Left lung (tissue), 10 donors: ENCODE data around the gene AXIN1. TPM values are rescaled to one million over a fixed set of nuclear protein-coding genes. Genes with fewer than 3 reads are reported as not detected.

Experiments
- ATAC-seq: fragments of 200-7000 bp; cut with Tn5 transposase; one replicate; pipeline ENCODE4 v1.9.1; 2020; ENCODE audit warnings: moderate library complexity
- DNase-seq, 4 donors: peaks; one replicate each; pipeline ENCODE4 v3.0.0-alpha.2; 2013 to 2020
- H3K27ac ChIP-seq, 2 donors: fragments of 200-600 bp; sonication (generic) in 1 of 2; one replicate each; pipeline versions ENCODE4 v1.5.0 to v1.8.0; 2020 to 2021
- H3K27me3 ChIP-seq, 2 donors: fragments of 200-600 bp; sonication (generic) in 1 of 2; one replicate each; pipeline versions ENCODE4 v1.5.0 to v1.8.0; 2020 to 2021
- H3K36me3 ChIP-seq, 2 donors: fragments of 200-600 bp; sonication (generic) in 1 of 2; one replicate each; pipeline versions ENCODE4 v1.5.0 to v1.8.0; 2020 to 2021
- H3K4me1 ChIP-seq, 2 donors: fragments of 200-600 bp; one replicate each; pipeline ENCODE4 v1.8.0; 2021
- H3K4me3 ChIP-seq, 2 donors: fragments of 200-600 bp; sonication (generic) in 1 of 2; one replicate each; pipeline versions ENCODE4 v1.5.0 to v1.8.0; 2020 to 2021; ENCODE audit warnings: mild to moderate bottlenecking in 1 of 2
- H3K9me3 ChIP-seq, 2 donors: fragments of 200-600 bp; sonication (generic) in 1 of 2; one replicate each; pipeline versions ENCODE4 v1.5.0 to v1.8.0; 2020 to 2021
- CTCF ChIP-seq, 2 donors: fragments of 200-600 bp; sonication (generic) in 1 of 2; IDR thresholded peaks; one replicate each; pipeline versions ENCODE4 v1.5.0 to v1.8.0; 2021; ENCODE audit warnings: antibody characterized with exemption in 2 of 2
- intact Hi-C, 2 donors: fragments of 100-400 bp; cut with DNase I; formaldehyde crosslinking; loops; one replicate each; pipeline versions ENCODE4 v1.11.2 to v1.14.2; 2022
- polyA plus RNA-seq, 6 donors: library from polyadenylated mRNA; unstranded; fragments of 120-200 nt; gene quantifications; one replicate each; pipeline ENCODE4 v1.2.1, GENCODE V29; 2013; ENCODE audit not compliant: insufficient read length in 6 of 6
- total RNA-seq, 2 donors: library from RNA; stranded (reverse); fragmentation: NEBNext Ultra II Directional; extraction: Animal tissue kit (Norgen Biotek cat#: 25700); gene quantifications; one replicate each; pipeline ENCODE4 v1.2.1, GENCODE V29; 2021
- donor health status: DM: no; HTN: yes; CAD: no.
- donor health status: DM: no; HTN: no; CAD: no.

The AXIN1 gene
- total and polyA plus RNA-seq, 8 donors, result 14.0 to 23.4 (median 18.0) TPM

DNA sequence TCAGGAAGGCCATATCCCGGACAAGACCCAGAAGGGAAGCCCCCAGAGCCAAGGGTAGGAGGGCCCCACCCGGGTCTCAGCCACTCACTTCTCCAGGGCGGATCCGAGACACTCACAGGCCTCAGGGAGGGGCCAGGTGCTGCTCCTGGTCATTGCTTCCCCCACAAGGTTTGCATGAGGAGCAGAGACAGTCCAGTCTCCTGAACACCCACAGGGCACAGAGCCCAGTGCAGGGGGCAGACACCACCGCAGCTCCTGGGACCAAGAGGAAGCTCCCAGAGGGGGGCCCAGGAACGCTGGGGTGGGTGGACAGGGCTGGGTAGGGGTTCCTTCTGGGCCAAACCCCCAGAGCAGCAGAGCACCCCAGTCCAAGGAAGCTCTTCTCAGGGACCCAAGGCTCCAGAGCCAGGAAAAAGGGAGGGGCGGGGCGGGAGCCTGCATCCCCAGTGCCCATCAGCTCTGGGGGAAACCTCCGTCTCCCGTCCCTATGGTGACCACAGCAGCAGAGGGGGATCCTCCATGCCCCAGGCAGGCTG lies 18.5 kb upstream of the AXIN1 start:
- ATAC-seq, result peak; percentile 3
- intact Hi-C loops, result no loop called here
- H3K27ac ChIP-seq, result peak overlapping the region; percentile 39 to 75
- H3K9me3 ChIP-seq, result no peaks in the 10 kb centered on the region
- no peaks in the 10 kb centered on the region for H3K27me3 ChIP-seq
- peak overlapping the region in 1 of 2 donors; percentile 45 for H3K4me3 ChIP-seq
- peaks cover 0 to 81% of the 10 kb centered on the region in 2 donors for H3K36me3 ChIP-seq
- no peak for DNase-seq
- no peak for TF ChIP-seq CTCF (IDR thresholded peaks at IDR 0.05)
- H3K4me1 ChIP-seq, result peaks cover 11 to 23% of the 10 kb centered on the region in 2 donors

GRCh38 chr16:370443-370842 lies 17.9 kb upstream of the AXIN1 start, which contains the start of gene MRPL28:
Gene MRPL28 (minus strand): TSS chr16:370538. CDS start chr16:370218, 320 bp downstream.
- ATAC-seq (peak; percentile 96), DNase-seq (peak; percentile 91 to 96 (median 94))
- Histone ChIP-seq H3K9me3 (no peaks in the 10 kb centered on the region), H3K27ac (peak within 1 kb of the TSS; percentile 39 to 75), H3K4me3 (peak within 1 kb of the TSS; percentile 22 to 45), H3K27me3 (no peaks in the 10 kb centered on the region), H3K36me3 (peaks cover 0 to 78% of the 10 kb centered on the region in 2 donors), H3K4me1 (peaks cover 11 to 23% of the 10 kb centered on the region in 2 donors)
- no peak for TF ChIP-seq CTCF (IDR thresholded peaks at IDR 0.05)
- intact Hi-C loops, result no loop called here

GRCh38 chr16:369866-370436 lies 17.4 kb upstream of the AXIN1 start:
- no peak overlapping the region for H3K27ac ChIP-seq
- H3K4me1 ChIP-seq, result peaks cover 11 to 23% of the 10 kb centered on the region in 2 donors
- intact Hi-C loops, result no loop called here
- H3K36me3 ChIP-seq, result peaks cover 0 to 73% of the 10 kb centered on the region in 2 donors
- TF ChIP-seq CTCF (IDR thresholded peaks at IDR 0.05), result no peak
- no peaks in the 10 kb centered on the region for H3K9me3 ChIP-seq
- ATAC-seq, result peak; percentile 36
- H3K27me3 ChIP-seq, result peaks cover 0 to under 1% of the 10 kb centered on the region in 2 donors
- DNase-seq, result peak in 1 of 4 donors; percentile 80
- peak overlapping the region; percentile 22 to 45 for H3K4me3 ChIP-seq

GRCh38 chr16:369275-369865 lies 16.8 kb upstream of the AXIN1 start:
- intact Hi-C loops, result no loop called here
- Histone ChIP-seq H3K27me3 (peaks cover 0 to 7% of the 10 kb centered on the region in 2 donors), H3K4me3 (peak overlapping the region in 1 of 2 donors; percentile 45), H3K9me3 (no peaks in the 10 kb centered on the region), H3K4me1 (peaks cover 11 to 23% of the 10 kb centered on the region in 2 donors), H3K27ac (no peak overlapping the region), H3K36me3 (peaks cover 0 to 67% of the 10 kb centered on the region in 2 donors)
- ATAC-seq, result no peak
- peak in 1 of 4 donors; percentile 81 for DNase-seq
- TF ChIP-seq CTCF (IDR thresholded peaks at IDR 0.05), result no peak
